ENCODE results near the gene ITK.

DNA sequence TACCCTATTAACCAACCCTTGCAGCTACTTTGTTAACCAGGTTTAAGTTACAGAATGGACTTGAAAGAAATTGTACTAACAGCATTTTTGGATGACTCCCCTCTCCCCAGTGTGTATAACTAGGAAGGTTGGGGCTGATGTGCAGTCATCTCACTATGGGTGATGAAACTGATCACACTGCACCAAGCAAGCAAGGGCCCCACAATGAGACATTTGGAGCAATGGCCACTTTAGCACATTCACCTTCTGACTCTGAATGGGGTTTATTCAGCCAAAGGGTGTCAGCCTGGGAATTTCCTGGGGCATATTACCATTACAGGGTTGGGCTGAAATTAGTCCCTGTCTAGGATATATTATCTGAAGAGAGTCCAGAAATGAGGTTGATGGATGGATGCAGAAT lies 66.6 kb downstream of the ITK start:
- no peak for TF ChIP-seq POLR2AphosphoS5 (IDR thresholded peaks at IDR 0.05; ENCODE audit: low read depth, low read length)
- TF ChIP-seq TAF1 (IDR thresholded peaks at IDR 0.05; ENCODE audit: low read depth, low read length), result no peak
- no peak for TF ChIP-seq POLR2A (IDR thresholded peaks at IDR 0.05; ENCODE audit: low read depth, low read length)
- no peak for TF ChIP-seq POU2F2 (IDR thresholded peaks at IDR 0.05; ENCODE audit: low read depth, low read length)
- TF ChIP-seq SPI1 (IDR thresholded peaks at IDR 0.05; ENCODE audit: low read depth, low read length), result no peak
